ENCODE data around the gene C10orf53. TPM values are rescaled to one million over a fixed set of nuclear protein-coding genes. Genes with fewer than 3 reads are reported as not detected.

Gene C10orf53
- total RNA-seq, 3 donors from 2014 or later = not detected

DNA sequence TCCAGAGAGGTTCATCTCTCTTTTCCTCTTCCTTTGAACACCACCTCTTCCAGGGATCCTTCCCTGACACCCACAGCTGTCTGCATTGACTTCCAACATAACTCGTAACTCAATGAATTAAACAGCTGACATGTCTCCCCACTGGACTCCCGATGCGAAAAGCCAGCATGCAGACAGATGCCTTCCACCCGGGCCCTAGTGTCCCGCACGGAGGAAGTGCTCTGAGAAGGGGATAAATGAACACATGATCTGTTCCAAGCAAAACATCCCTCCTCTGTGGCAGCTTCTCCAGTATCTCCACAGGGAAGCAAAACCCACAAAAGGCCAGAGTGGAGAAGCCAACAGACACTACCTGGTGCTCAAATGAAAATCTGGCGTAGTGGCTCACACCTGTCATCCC is 54.4 kb downstream of the C10orf53 start:
- H3K27me3 Mint-ChIP-seq (ENCODE audit: low read depth) = no peaks in the 10 kb centered on the region
- DNase-seq (no peak), ATAC-seq (no peak)
- H3K36me3 Mint-ChIP-seq (ENCODE audit: insufficient read depth) = no peaks in the 10 kb centered on the region
- H3K4me3 Mint-ChIP-seq = no peak overlapping the region
- H3K4me1 Mint-ChIP-seq (ENCODE audit: low read depth) = no peaks in the 10 kb centered on the region
- H3K9me3 Mint-ChIP-seq = no peaks in the 10 kb centered on the region

DNA sequence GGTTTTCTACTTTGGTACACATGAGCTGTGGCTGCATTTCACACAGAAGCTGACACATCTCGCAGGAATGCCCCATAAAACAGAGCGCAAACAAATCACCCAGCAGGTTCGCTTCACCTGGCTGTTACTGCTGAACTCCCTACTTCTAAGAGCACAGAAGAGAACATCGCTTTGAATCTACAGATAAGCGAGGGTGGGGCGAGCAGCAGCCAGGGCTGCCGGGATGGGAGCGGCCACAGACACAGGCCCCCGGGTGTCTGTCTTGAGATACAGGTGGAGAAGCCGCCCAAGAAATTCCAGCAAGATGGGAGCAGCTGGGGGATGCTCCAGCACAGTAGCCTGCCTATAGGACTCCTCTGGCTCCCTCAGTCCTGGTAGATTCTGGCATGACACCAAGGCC is 55.2 kb downstream of the C10orf53 start:
- Mint-ChIP-seq H3K4me1 (ENCODE audit: low read depth) (no peaks in the 10 kb centered on the region), H3K36me3 (ENCODE audit: insufficient read depth) (no peaks in the 10 kb centered on the region), H3K27me3 (ENCODE audit: low read depth) (no peaks in the 10 kb centered on the region)

DNA sequence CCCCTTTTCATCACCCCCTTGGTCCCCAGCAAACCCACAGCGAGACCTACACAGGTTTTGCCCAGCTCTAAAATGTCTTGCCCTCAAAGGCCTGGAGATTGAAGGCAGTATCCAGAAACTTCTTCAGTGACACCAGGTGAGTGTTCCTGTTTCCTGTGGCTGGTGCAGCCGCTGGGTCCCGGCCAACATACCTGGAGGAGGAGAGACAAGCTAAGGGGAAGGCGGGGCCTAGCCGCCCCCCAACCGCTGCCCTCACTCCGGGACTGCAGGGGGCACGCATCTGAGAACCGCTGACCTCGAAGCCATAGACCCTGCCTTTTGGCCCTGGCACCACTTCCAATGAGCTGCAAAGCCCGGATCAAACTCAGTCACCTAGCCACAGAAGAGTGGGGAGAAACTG is 55.7 kb downstream of the C10orf53 start:
- no peaks in the 10 kb centered on the region for H3K9me3 Mint-ChIP-seq
- H3K27me3 Mint-ChIP-seq (ENCODE audit: low read depth) = no peaks in the 10 kb centered on the region
- no peak overlapping the region for H3K4me3 Mint-ChIP-seq
- DNase-seq = no peak
- H3K36me3 Mint-ChIP-seq (ENCODE audit: insufficient read depth) = no peaks in the 10 kb centered on the region
- no peaks in the 10 kb centered on the region for H3K4me1 Mint-ChIP-seq (ENCODE audit: low read depth)
- ATAC-seq = no peak

More for the DNA sequence above, 55.2 kb downstream of the C10orf53 start:
- H3K4me3 Mint-ChIP-seq = no peak overlapping the region
- no peaks in the 10 kb centered on the region for H3K9me3 Mint-ChIP-seq
- DNase-seq (no peak), ATAC-seq (no peak)

DNA sequence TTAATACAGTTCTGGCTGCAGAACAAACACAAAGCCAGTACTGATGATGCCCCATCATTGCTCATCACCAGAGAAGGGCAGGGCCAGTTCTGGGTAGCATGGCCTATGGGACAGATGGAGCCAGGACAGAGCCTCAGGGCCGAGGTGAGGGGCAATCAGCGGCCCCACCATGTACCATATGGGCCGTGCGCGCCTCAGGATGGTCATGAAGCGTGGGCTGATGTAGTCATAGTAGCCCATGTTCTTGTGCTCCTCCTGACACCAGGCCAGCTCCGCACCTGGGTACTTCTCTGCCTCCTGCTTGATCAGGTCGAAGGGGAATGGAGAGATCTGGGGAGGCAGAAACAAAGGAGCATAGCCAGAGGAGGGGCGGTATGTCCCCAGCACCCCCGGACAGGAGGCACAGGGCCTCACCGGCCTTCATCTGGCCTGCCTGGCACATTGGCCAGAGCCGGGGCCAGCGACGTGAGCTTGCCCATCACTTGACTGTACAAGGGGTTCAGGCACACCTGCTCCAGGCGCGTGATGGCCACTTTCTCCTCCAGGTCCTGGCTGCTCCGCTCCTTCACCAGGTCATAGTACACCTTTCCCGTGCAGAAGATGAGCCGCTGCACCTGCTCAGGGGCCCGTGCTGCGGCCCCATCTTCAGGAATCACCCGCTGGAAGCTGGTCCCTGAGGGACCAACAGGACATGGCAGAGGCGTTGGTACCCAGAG is 56.6 kb downstream of the C10orf53 start:
- H3K27me3 Mint-ChIP-seq (ENCODE audit: low read depth) = no peaks in the 10 kb centered on the region
- no peaks in the 10 kb centered on the region for H3K9me3 Mint-ChIP-seq
- no peak overlapping the region for H3K4me3 Mint-ChIP-seq
- no peaks in the 10 kb centered on the region for H3K4me1 Mint-ChIP-seq (ENCODE audit: low read depth)
- ATAC-seq = no peak
- DNase-seq = no peak
- no peaks in the 10 kb centered on the region for H3K36me3 Mint-ChIP-seq (ENCODE audit: insufficient read depth)

DNA sequence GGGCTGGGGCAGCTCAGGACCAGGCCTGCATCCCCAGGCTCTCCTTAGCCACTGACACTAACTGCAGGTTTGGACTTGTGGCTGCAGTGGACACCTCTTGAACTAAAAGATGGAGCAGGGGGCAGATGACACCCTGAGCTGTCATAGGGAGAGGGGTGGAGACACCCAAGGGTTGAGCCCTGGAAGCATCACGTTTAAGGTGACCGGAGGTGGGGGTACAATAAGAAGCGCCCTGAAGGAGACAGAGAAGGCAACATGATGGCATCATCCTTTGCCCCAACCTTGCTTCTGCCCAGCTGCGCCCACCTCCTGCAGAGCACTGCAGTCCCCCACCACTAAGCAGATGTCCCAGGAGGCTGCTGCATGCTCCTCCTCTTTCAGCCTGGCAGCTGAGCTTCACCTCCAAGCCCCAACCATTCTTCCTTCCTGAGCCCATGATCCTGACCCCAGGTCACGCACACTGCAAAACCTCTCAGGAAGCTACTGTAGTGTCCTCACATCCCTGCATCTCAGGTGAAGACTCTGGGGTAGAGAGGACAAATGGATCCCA is 57.2 kb downstream of the C10orf53 start:
- DNase-seq (no peak), ATAC-seq (no peak)
- no peaks in the 10 kb centered on the region for H3K36me3 Mint-ChIP-seq (ENCODE audit: insufficient read depth)
- H3K4me1 Mint-ChIP-seq (ENCODE audit: low read depth) = no peaks in the 10 kb centered on the region
- H3K27me3 Mint-ChIP-seq (ENCODE audit: low read depth) = no peaks in the 10 kb centered on the region
- no peak overlapping the region for H3K4me3 Mint-ChIP-seq
- no peaks in the 10 kb centered on the region for H3K9me3 Mint-ChIP-seq

DNA sequence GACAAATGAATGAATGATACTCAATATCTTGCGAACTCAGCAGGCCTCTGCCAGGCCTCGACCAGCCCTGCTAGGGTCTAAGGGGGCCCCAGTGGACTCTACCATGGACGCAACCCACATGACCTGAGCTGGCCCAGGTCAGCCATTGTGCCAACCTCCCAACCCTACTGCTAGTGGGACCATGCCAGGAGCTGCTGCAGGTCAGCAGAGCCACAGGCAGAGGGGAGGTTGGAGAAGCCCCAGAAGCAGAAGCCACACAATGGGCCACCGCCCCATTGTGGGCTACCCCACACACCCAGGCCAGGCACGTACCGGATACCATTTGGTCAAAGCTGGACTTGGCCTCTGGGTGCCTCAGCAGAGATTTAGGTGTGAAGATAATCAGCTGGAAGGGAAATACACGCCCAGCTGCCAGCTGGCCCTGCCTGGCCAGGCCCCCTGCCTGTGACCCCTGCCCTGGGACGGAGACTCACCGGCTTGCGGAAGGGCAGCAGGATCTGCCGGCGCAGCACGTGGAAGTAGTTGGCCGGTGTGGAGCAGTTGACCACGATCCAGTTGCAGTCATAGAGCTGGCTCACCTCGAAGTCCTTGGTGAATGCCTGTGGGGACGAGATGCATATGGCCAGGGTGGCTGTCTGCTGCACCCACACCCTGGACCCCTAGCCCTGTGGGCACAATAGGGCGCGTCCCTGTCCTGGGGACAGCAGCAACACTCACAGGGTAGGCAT is 58.2 kb downstream of the C10orf53 start:
- H3K4me3 Mint-ChIP-seq = no peak overlapping the region
- DNase-seq = no peak
- no peaks in the 10 kb centered on the region for H3K9me3 Mint-ChIP-seq
- ATAC-seq = no peak
- no peaks in the 10 kb centered on the region for H3K36me3 Mint-ChIP-seq (ENCODE audit: insufficient read depth)
- H3K27me3 Mint-ChIP-seq (ENCODE audit: low read depth) = no peaks in the 10 kb centered on the region
- H3K4me1 Mint-ChIP-seq (ENCODE audit: low read depth) = no peaks in the 10 kb centered on the region

DNA sequence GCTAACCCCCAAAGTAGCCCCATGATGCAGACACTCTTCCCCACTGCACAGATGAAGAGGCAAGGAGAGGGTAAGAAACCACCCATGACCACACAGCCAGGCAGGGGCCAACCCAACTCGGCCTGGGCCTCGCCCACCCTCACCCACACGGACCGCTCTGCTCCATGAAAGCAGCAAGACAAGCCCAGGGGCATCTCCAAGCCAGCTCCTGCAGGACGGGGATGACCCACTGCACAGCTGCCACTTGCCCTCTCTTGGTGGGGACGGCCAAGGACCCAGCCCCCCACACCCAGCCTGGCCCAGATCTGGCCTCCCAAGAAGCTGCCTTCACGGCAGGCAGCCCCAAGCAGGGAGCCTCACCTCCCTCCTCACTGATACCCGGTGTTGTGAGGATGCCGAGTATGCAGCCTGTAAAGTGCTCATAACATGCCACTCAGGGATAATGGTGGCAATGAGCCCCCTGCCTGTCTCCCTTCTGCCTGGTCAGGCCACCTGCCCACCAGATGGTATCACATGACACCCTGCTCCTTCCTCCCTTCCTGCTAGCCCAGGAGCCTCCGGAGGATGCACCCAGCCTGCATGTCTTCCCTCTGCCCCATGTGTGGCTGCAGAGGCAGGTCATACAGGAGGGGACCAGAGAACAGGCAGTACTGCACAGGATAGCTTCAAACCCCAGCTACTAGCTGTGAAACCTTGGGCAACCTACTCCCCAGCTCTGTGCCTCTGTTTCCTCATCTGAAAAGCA is 59.3 kb downstream of the C10orf53 start:
- Mint-ChIP-seq H3K9me3 (no peaks in the 10 kb centered on the region), H3K27me3 (ENCODE audit: low read depth) (no peaks in the 10 kb centered on the region), H3K36me3 (ENCODE audit: insufficient read depth) (no peaks in the 10 kb centered on the region), H3K4me1 (ENCODE audit: low read depth) (no peaks in the 10 kb centered on the region), H3K4me3 (no peak overlapping the region)
- no peak for ATAC-seq
- DNase-seq = no peak

DNA sequence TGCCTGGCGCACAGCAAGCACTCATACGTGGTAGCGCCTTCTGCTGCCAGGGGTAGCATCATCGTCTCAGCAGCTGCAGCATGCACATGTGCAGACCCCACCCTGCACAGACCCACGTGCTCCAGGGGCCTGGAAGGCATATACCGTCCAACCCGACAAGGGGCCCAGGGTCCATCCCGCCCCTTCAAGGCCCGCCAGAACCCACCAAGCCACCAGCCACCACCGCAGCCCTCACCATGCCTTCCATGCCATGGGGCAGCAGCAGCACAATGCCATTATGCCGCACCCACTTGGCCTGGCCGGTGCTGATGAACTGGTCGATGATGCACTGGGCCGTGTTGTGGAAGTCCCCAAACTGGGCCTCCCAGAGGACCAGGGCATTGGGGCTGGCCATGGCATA is 60.0 kb downstream of the C10orf53 start:
- H3K4me1 Mint-ChIP-seq (ENCODE audit: low read depth) = no peaks in the 10 kb centered on the region
- no peak overlapping the region for H3K4me3 Mint-ChIP-seq
- H3K36me3 Mint-ChIP-seq (ENCODE audit: insufficient read depth) = no peaks in the 10 kb centered on the region
- DNase-seq = no peak
- no peaks in the 10 kb centered on the region for H3K27me3 Mint-ChIP-seq (ENCODE audit: low read depth)
- H3K9me3 Mint-ChIP-seq = no peaks in the 10 kb centered on the region
- no peak for ATAC-seq

DNA sequence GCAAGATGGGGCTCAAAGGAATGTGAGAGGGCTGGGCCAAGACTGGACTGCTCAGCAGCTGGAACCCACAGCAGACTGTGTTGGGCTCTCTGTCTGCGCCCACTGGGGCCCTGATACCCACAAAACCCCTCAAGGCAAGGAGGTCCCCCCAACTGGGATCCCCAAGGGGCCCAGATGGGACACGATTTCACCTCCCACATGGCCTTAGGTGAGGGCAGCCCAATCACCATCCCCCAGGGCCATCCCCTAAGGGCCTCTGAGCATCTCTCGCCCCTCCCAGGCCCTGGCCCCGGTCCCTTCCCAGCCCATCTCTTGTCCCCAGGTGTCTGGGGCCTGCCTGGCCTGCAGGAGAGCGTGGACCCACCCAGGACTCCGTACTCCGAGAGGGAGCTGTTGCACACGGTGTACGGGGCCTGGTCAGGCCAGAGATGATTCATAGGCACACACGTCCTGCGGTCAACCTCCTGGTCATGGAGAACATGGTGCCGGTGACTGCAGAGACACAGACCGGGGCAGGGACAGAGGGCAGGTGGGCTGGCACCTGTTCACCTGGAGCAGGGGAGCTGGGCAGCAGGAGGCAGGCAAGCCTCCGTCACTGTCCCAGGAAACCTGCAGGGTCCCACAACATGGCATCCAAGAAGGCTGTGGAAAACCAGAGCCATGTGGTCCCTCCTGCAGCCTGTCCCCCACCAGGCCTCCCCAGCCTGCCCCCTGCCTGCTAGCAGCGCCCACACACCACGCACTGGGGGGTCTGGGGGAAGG is 61.1 kb downstream of the C10orf53 start:
- ATAC-seq (no peak), DNase-seq (no peak)
- Mint-ChIP-seq H3K9me3 (no peaks in the 10 kb centered on the region), H3K27me3 (ENCODE audit: low read depth) (peaks cover 3% of the 10 kb centered on the region), H3K4me1 (ENCODE audit: low read depth) (no peaks in the 10 kb centered on the region), H3K36me3 (ENCODE audit: insufficient read depth) (no peaks in the 10 kb centered on the region), H3K4me3 (no peak overlapping the region)

DNA sequence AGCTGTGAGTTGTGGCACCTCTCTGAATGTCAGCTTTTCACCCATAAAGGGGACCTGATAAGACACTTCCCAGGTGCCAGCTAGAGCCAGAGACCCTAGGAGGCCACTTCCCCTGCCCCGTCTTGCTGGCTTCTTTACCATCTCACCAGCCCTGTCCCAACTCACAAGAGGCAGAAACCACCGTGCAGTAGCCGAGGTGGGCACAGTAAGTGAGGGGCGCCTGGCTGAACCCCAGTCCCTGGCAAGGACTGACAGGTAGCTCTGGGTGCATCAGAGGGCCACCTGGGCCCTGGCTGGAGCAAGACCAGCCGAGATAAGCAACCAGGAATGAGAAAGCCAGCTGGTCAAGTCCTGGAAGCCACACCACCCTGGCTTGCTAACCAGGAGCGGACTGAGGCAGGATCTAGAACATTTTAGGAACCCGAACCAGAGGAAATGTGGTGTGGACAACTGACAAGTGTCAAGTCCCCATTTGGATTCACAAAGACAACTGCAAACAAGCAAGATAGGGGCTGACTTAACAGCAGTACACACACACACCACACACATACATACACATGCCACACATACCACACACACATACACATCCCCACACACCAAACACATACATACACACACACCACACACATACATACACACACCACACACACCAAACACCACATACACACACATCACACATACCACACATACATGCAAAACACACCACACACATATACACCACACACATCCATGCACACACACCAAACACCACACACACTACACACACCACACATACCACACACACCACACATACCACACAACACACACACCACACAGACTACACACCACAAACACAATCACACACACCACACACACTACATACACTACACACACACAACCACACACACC is 61.9 kb downstream of the C10orf53 start:
- Mint-ChIP-seq H3K36me3 (ENCODE audit: insufficient read depth) (no peaks in the 10 kb centered on the region), H3K27me3 (ENCODE audit: low read depth) (peaks cover 6% of the 10 kb centered on the region)
- DNase-seq = no peak

DNA sequence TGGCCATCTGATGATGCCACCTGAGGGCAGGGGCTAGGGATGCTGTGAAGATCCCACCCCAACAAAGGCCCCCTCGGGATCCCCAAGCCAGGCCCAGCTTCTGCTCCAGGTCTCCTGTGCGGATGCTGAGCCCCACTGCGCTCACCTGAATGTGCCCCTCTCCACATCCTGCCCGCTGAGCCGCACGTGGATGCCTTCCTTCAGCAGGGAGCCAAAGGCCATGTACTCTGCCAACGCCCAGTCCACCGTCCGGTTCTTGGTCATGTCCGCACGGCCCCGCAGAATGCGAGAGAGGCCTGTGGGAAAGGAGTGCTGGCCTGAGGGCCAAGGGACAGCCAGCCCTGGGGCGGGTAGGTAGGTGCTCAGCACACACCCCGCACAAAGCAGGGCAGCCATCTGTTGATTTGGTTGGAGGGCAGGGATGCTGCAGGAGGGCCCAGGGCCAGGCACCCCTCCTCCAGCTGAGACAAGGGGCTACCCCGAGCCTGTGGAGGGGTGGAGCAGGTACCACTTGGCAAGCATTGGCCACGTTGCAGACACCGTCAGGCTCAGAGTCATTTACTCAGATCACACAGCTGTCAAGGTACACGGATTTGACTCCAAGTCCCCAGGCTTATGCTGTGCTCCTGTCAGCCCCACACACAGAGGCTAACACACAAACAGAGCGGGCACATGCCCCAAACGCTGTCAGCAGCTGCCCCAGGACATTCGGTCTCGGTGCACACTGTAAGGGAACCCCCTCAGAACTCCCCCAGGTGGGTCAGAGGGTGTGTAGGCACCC is 63.4 kb downstream of the C10orf53 start:
- DNase-seq = no peak
- Mint-ChIP-seq H3K36me3 (ENCODE audit: insufficient read depth) (no peaks in the 10 kb centered on the region), H3K27me3 (ENCODE audit: low read depth) (peaks cover 6% of the 10 kb centered on the region), H3K4me1 (ENCODE audit: low read depth) (no peaks in the 10 kb centered on the region), H3K9me3 (no peaks in the 10 kb centered on the region), H3K4me3 (no peak overlapping the region)
- ATAC-seq = no peak

More for the DNA sequence above, 61.9 kb downstream of the C10orf53 start:
- H3K4me1 Mint-ChIP-seq (ENCODE audit: low read depth) = no peaks in the 10 kb centered on the region
- ATAC-seq = no peak
- H3K4me3 Mint-ChIP-seq = no peak overlapping the region
- H3K9me3 Mint-ChIP-seq = no peaks in the 10 kb centered on the region

DNA sequence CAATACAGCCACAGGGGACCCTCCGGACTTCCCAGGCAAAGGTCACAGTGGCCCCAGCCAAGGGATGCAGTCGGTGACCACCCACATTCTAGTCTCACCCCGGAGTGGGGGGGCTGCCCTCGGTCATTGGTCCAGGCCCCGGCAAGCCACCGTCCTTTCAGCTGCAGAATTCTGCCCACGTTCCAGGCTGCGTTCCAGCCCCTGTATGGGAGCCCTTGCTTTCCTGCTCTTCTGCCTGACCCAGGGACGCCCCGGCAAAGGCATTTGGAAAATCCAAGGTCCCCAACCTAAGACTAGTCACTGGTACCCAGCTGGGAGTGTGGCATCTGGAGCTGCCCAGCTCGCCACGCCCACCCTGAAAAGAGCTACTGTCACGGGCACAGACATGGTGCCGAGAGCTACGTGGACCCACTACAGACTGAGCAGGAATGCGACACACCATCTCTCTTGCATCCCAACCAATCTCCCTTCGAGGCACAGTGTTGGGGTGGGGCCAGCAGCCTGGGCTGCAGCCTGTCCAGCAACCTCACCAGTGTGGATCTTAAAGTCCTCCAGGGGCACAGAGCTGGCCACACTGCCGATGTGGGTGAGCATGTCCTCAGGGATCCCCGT is 64.1 kb downstream of the C10orf53 start:
- Mint-ChIP-seq H3K4me1 (ENCODE audit: low read depth) (no peaks in the 10 kb centered on the region), H3K36me3 (ENCODE audit: insufficient read depth) (no peaks in the 10 kb centered on the region), H3K27me3 (ENCODE audit: low read depth) (peaks cover 6% of the 10 kb centered on the region), H3K9me3 (no peaks in the 10 kb centered on the region), H3K4me3 (no peak overlapping the region)
- ATAC-seq (no peak), DNase-seq (no peak)

Data from activated T-cell treated with anti-CD3 and anti-CD28 coated beads, Interleukin-2, amount 50 U/mL, for 4 hours (primary cell).